Trophoblast cell (in vitro differentiated cells and primary cell): Measurements from ENCODE around the gene GOLPH3.

Experiments used
- DNase-seq, 2 donors: peaks; one replicate each; pipeline ENCODE4 v3.0.0-alpha.2; 2016
- H2AFZ ChIP-seq: 2 replicates; pipeline ENCODE4 v1.6.1; 2013; ENCODE audit warnings: low read length, moderate library complexity, mild to moderate bottlenecking; ENCODE audit not compliant: insufficient read depth, poor library complexity
- H2AK5ac ChIP-seq: 2 replicates; pipeline ENCODE4 v1.6.1; 2013; ENCODE audit warnings: mild to moderate bottlenecking, low read length
- H2BK120ac ChIP-seq: 2 replicates; pipeline ENCODE4 v1.6.1; 2013; ENCODE audit warnings: low read length, mild to moderate bottlenecking, moderate library complexity; ENCODE audit not compliant: insufficient read depth, poor library complexity
- H2BK12ac ChIP-seq: 2 replicates; pipeline ENCODE4 v1.6.1; 2013; ENCODE audit warnings: mild to moderate bottlenecking, low read length, moderate library complexity
- H2BK5ac ChIP-seq: 2 replicates; pipeline ENCODE4 v1.6.1; 2013; ENCODE audit warnings: low read length, low read depth, moderate library complexity, mild to moderate bottlenecking; ENCODE audit not compliant: poor library complexity
- H3K14ac ChIP-seq: 2 replicates; pipeline ENCODE4 v1.6.1; 2013; ENCODE audit warnings: mild to moderate bottlenecking, low read length
- H3K18ac ChIP-seq: 2 replicates; pipeline ENCODE4 v1.6.1; 2013; ENCODE audit warnings: mild to moderate bottlenecking, low read length
- H3K23ac ChIP-seq: 2 replicates; pipeline ENCODE4 v1.6.1; 2013; ENCODE audit warnings: low read length
- H3K27ac ChIP-seq: 2 replicates; pipeline ENCODE4 v1.5.1; 2013; ENCODE audit warnings: low read depth, mild to moderate bottlenecking, inconsistent platforms, low read length, moderate library complexity
- H3K27me3 ChIP-seq: 2 replicates; pipeline ENCODE4 v1.6.1; 2013; ENCODE audit warnings: inconsistent platforms, mild to moderate bottlenecking, low read length, moderate library complexity; ENCODE audit not compliant: insufficient read depth
- H3K36me3 ChIP-seq, 2 experiments: 1 replicate in 1 of 2; 2 replicates in 1 of 2; pipeline ENCODE4 v1.6.1; 2013; ENCODE audit warnings: low read length in 2 of 2, mild to moderate bottlenecking in 2 of 2, moderate library complexity in 1 of 2; ENCODE audit not compliant: insufficient read depth in 2 of 2, control insufficient read depth in 1 of 2
- H3K4ac ChIP-seq: 2 replicates; pipeline ENCODE4 v1.6.1; 2013; ENCODE audit warnings: low read depth, mild to moderate bottlenecking, low read length, moderate library complexity
- H3K4me1 ChIP-seq, 2 experiments: 1 replicate in 1 of 2; 2 replicates in 1 of 2; pipeline ENCODE4 v1.6.1; 2013; ENCODE audit warnings: low read length in 2 of 2, mild to moderate bottlenecking in 2 of 2, moderate library complexity in 1 of 2; ENCODE audit not compliant: insufficient read depth in 2 of 2, control insufficient read depth in 1 of 2
- H3K4me2 ChIP-seq: 2 replicates; pipeline ENCODE4 v1.6.1; 2013; ENCODE audit warnings: inconsistent platforms, mild to moderate bottlenecking, low read length, moderate library complexity
- H3K4me3 ChIP-seq: 2 replicates; pipeline ENCODE4 v1.5.1; 2013; ENCODE audit warnings: mild to moderate bottlenecking, low read depth, low read length, inconsistent platforms
- H3K79me1 ChIP-seq: one replicate; pipeline ENCODE4 v1.6.1; 2013; ENCODE audit warnings: low read length
- H3K79me2 ChIP-seq: 2 replicates; pipeline ENCODE4 v1.6.1; 2013; ENCODE audit warnings: low read length, mild to moderate bottlenecking; ENCODE audit not compliant: control insufficient read depth, insufficient read depth, poor library complexity
- H3K9ac ChIP-seq: 2 replicates; pipeline ENCODE4 v1.6.1; 2013; ENCODE audit warnings: mild to moderate bottlenecking, low read length
- H3K9me3 ChIP-seq: 2 replicates; pipeline ENCODE4 v1.6.1; 2013; ENCODE audit warnings: low read depth, mild to moderate bottlenecking, control low read depth, inconsistent platforms, low read length; ENCODE audit not compliant: insufficient read depth
- H4K12ac ChIP-seq: 2 replicates; pipeline ENCODE4 v1.6.1; 2013; ENCODE audit warnings: low read depth, mild to moderate bottlenecking, low read length, moderate library complexity
- H4K8ac ChIP-seq: 2 replicates; pipeline ENCODE4 v1.6.1; 2013; ENCODE audit warnings: low read depth, mild to moderate bottlenecking, low read length, moderate library complexity
- H4K91ac ChIP-seq: one replicate; pipeline ENCODE4 v1.6.1; 2013; ENCODE audit warnings: low read depth, mild to moderate bottlenecking, low read length, moderate library complexity
- WGBS: extraction: QIAGEN DNeasy Blood & Tissue Kit; methylation state at CpG from one replicate; pipeline ENCODE4 v1.1.7; 2013; ENCODE audit warnings: missing lambda C conversion rate; ENCODE audit not compliant: insufficient read length, insufficient coverage; ENCODE audit errors: extremely low coverage; 5-methylcytosine and 5-hydroxymethylcytosine counted together

Gene GOLPH3

DNA sequence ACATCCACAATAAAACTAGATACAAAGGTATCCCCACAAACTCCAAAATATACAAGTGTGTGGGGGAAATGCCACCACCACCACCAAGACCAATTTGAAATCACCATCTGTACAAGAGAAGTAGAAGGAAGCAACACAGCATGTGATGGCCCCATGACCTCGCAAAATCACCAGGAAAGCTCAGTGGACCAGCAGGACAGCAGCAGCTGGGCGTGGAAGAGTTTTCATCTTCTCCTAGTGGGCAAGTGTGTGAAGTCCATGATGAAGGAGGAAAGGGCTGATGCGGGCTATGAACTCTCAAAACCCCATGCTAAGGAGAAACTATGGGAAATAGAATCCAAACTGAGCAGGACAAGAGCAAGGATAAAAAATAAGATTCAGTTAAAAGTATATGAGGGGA is 58.1 kb downstream of the GOLPH3 start:
- no peak overlapping the region for H3K27ac ChIP-seq
- H3K27me3 ChIP-seq, result no peaks in the 10 kb centered on the region
- peaks cover 22% of the 10 kb centered on the region in 2 experiments for H3K36me3 ChIP-seq
- WGBS, result no CpG with 5 or more reads among the region's 3 CpGs
- H3K79me1 ChIP-seq, result no peaks in the 10 kb centered on the region
- no peaks in the 10 kb centered on the region for H3K4me1 ChIP-seq
- H3K9ac ChIP-seq, result no peak overlapping the region
- no peak overlapping the region for H3K4me3 ChIP-seq
- H3K18ac ChIP-seq, result no peak overlapping the region
- no peak overlapping the region for H2BK12ac ChIP-seq
- H4K12ac ChIP-seq, result no peak overlapping the region
- H3K79me2 ChIP-seq, result peaks cover 1% of the 10 kb centered on the region
- no peak overlapping the region for H4K8ac ChIP-seq
- H2AK5ac ChIP-seq, result no peak overlapping the region
- H2AFZ ChIP-seq, result no peak overlapping the region
- no peak overlapping the region for H3K23ac ChIP-seq
- H3K14ac ChIP-seq, result no peak overlapping the region
- H4K91ac ChIP-seq, result no peak overlapping the region
- H2BK120ac ChIP-seq, result no peak overlapping the region
- H3K4me2 ChIP-seq, result no peak overlapping the region
- no peak overlapping the region for H3K4ac ChIP-seq
- no peaks in the 10 kb centered on the region for H3K9me3 ChIP-seq
- no peak overlapping the region for H2BK5ac ChIP-seq
- DNase-seq, result no peak

DNA sequence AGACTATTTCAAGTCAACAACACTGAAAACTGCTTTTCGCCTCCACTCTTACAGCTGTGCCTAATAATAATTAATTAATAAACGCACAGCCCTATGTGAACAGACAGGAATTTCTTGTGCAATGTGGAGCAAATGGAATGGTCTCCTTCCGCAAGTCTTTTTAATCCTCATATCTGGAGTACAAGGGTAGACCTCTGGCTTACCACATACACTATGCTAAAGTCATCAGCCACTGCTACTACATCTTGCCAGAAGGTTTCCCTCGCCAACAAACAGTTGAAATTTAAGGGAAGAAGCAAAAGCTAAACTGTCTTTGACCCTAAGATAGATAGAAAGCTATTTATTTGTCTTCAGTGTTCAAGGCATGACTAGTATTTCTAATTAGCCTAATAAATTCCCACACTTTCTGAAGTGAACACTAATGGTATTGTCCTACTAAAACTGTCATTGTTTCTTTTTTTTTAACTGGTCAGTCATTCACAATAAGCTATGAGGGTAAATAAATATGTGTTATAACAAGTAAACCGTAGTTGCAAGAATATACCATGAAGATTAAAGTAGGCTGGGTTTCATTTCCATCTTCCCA is 63.9 kb downstream of the GOLPH3 start:
- no peak overlapping the region for H3K4ac ChIP-seq
- no peaks in the 10 kb centered on the region for H3K79me1 ChIP-seq
- no peak overlapping the region for H2BK5ac ChIP-seq
- H3K9ac ChIP-seq, result no peak overlapping the region
- no peak overlapping the region for H3K18ac ChIP-seq
- H3K14ac ChIP-seq, result no peak overlapping the region
- no peak overlapping the region for H3K4me2 ChIP-seq
- peaks cover 22 to 34% of the 10 kb centered on the region in 2 experiments for H3K36me3 ChIP-seq
- H3K79me2 ChIP-seq, result no peaks in the 10 kb centered on the region
- no peak overlapping the region for H2BK120ac ChIP-seq
- H3K4me1 ChIP-seq, result no peaks in the 10 kb centered on the region
- no peak overlapping the region for H4K91ac ChIP-seq
- H3K9me3 ChIP-seq, result no peaks in the 10 kb centered on the region
- no peaks in the 10 kb centered on the region for H3K27me3 ChIP-seq
- DNase-seq, result no peak
- no peak overlapping the region for H3K27ac ChIP-seq
- H2BK12ac ChIP-seq, result no peak overlapping the region
- H2AK5ac ChIP-seq, result no peak overlapping the region
- no peak overlapping the region for H4K12ac ChIP-seq
- WGBS, result no CpG with 5 or more reads among the region's 5 CpGs
- no peak overlapping the region for H4K8ac ChIP-seq
- no peak overlapping the region for H2AFZ ChIP-seq
- no peak overlapping the region for H3K23ac ChIP-seq
- H3K4me3 ChIP-seq, result no peak overlapping the region

DNA sequence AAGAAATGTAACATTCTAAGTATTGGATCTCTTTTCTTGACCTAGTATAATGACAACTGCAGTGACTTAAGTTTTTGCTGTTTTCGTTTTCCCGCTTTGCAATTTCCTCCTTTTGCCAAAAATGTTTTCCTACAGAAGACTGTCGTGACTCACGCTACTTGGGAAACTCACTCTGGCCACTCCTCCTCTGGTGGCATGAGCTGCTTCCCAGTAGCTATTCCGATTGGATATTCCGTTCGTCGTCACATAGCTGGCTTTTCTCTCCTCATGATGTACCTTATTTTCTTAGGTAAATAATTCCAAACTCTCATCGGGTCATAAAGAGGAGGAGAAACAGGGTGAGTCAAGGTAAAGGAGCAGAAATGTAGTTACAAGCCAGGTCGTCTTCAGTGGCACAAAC is 64.9 kb downstream of the GOLPH3 start:
- H3K79me2 ChIP-seq, result no peaks in the 10 kb centered on the region
- no peak overlapping the region for H4K91ac ChIP-seq
- H3K4me2 ChIP-seq, result no peak overlapping the region
- no peak overlapping the region for H2BK120ac ChIP-seq
- no peaks in the 10 kb centered on the region for H3K4me1 ChIP-seq
- no CpG with 5 or more reads among the region's 10 CpGs for WGBS
- H3K18ac ChIP-seq, result no peak overlapping the region
- H3K23ac ChIP-seq, result no peak overlapping the region
- H4K8ac ChIP-seq, result no peak overlapping the region
- peaks cover 28 to 40% of the 10 kb centered on the region in 2 experiments for H3K36me3 ChIP-seq
- no peak overlapping the region for H3K4me3 ChIP-seq
- H2AFZ ChIP-seq, result no peak overlapping the region
- no peak overlapping the region for H2AK5ac ChIP-seq
- H4K12ac ChIP-seq, result no peak overlapping the region
- no peaks in the 10 kb centered on the region for H3K79me1 ChIP-seq
- no peak overlapping the region for H2BK12ac ChIP-seq
- peak; percentile 41 to 58 for DNase-seq
- no peaks in the 10 kb centered on the region for H3K27me3 ChIP-seq
- no peak overlapping the region for H3K27ac ChIP-seq
- no peak overlapping the region for H2BK5ac ChIP-seq
- H3K9me3 ChIP-seq, result no peaks in the 10 kb centered on the region
- no peak overlapping the region for H3K4ac ChIP-seq
- H3K9ac ChIP-seq, result no peak overlapping the region
- no peak overlapping the region for H3K14ac ChIP-seq

DNA sequence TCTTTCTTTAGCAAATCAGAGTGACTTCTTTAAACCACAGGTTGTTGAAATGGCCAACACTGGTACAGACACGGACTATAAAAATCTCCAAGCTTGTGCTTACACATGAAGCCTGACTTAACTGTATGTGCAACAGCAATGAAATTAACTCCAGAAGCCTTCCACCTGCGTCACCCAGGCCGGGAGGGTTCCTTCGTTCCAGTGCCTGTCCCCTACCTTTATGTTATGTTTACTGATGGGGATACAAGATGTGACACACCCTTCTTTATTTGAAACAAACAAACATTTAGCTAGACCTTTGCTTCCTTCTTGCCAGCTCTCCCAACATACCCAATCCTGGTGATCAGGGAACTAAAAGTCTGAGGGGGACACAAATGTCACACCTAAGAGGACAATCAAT is 66.0 kb downstream of the GOLPH3 start:
- H2BK120ac ChIP-seq, result no peak overlapping the region
- peaks cover 32 to 45% of the 10 kb centered on the region in 2 experiments for H3K36me3 ChIP-seq
- H3K4ac ChIP-seq, result no peak overlapping the region
- no peak overlapping the region for H2BK12ac ChIP-seq
- no peak overlapping the region for H4K91ac ChIP-seq
- H2BK5ac ChIP-seq, result no peak overlapping the region
- H3K27me3 ChIP-seq, result no peaks in the 10 kb centered on the region
- H3K14ac ChIP-seq, result no peak overlapping the region
- no peak overlapping the region for H3K23ac ChIP-seq
- no peak overlapping the region for H2AFZ ChIP-seq
- no peak overlapping the region for H3K27ac ChIP-seq
- H4K12ac ChIP-seq, result no peak overlapping the region
- H3K79me2 ChIP-seq, result no peaks in the 10 kb centered on the region
- H3K4me3 ChIP-seq, result no peak overlapping the region
- H4K8ac ChIP-seq, result no peak overlapping the region
- no peak overlapping the region for H2AK5ac ChIP-seq
- no peaks in the 10 kb centered on the region for H3K4me1 ChIP-seq
- H3K9me3 ChIP-seq, result no peaks in the 10 kb centered on the region
- no peaks in the 10 kb centered on the region for H3K79me1 ChIP-seq
- H3K4me2 ChIP-seq, result no peak overlapping the region
- H3K18ac ChIP-seq, result no peak overlapping the region
- WGBS, result no CpG with 5 or more reads among the region's 4 CpGs
- no peak overlapping the region for H3K9ac ChIP-seq
- no peak for DNase-seq
